Thyroid gland (tissue), 4 donors: ENCODE results near the gene PCDHB7. TPM values are rescaled to one million over a fixed set of nuclear protein-coding genes. Genes with fewer than 3 reads are reported as not detected.
"Not testable (repeated sequence)": the region's sequence is repeated elsewhere in the genome, so short reads cannot be mapped to it uniquely, and the experiment has no call there.

Experiments used
- DNase-seq, 2 donors: peaks; one replicate each; pipeline ENCODE4 v3.0.0-alpha.2; 2019
- H3K27ac ChIP-seq, 3 donors: fragments of 200-600 bp; sonication (generic); 1 replicate in 2 of 3; 2 replicates in 1 of 3; pipeline ENCODE4 v1.5.1; 2016 to 2019; ENCODE audit warnings: mild to moderate bottlenecking in 1 of 3, moderate library complexity in 1 of 3
- H3K27me3 ChIP-seq: fragments of 200-600 bp; sonication (generic); one replicate; pipeline ENCODE4 v1.5.1; 2019
- H3K36me3 ChIP-seq, 2 donors: fragments of 200-600 bp; sonication (generic); one replicate each; pipeline ENCODE4 v1.5.1; 2016 to 2019
- H3K4me1 ChIP-seq, 2 donors: fragments of 200-600 bp; sonication (generic); one replicate each; pipeline ENCODE4 v1.5.1; 2017 to 2019
- H3K4me3 ChIP-seq, 3 donors: fragments of 200-600 bp; sonication (generic); replicated peaks in 1 of 3; 1 replicate in 2 of 3; 2 replicates in 1 of 3; pipeline ENCODE4 v1.5.1; 2016; ENCODE audit warnings: mild to moderate bottlenecking in 1 of 3
- H3K9me3 ChIP-seq: fragments of 200-600 bp; sonication (generic); one replicate; pipeline ENCODE4 v1.5.1; 2017
- CTCF ChIP-seq, 6 experiments: fragments of 200-600 bp in 3 of 6; fragments of 450-650 bp in 3 of 6; sonication (generic) in 3 of 6; IDR thresholded peaks; one replicate each; pipeline ENCODE4 v1.5.1; 2016 to 2019; ENCODE audit warnings: antibody characterized with exemption in 6 of 6, mild to moderate bottlenecking in 2 of 6, inconsistent platforms in 1 of 6, moderate library complexity in 1 of 6
- POLR2A ChIP-seq, 2 donors: fragments of 450-650 bp; IDR thresholded peaks; one replicate each; pipeline ENCODE4 v1.6.1; 2017; ENCODE audit warnings: antibody characterized with exemption in 2 of 2, mild to moderate bottlenecking in 2 of 2, moderate library complexity in 1 of 2
- WGBS, 2 donors: methylation state at CpG; one replicate each; pipeline ENCODE4 v1.1.5; 2017; 5-methylcytosine and 5-hydroxymethylcytosine counted together
- intact Hi-C: fragments of 100-400 bp; cut with DNase I; formaldehyde crosslinking; loops from one replicate; pipeline ENCODE4 v1.15.1; 2023
- total RNA-seq, 4 donors: library from RNA; depleted of rRNA; stranded (reverse); fragments of >200 nt; gene quantifications; one replicate each; pipeline ENCODE4 v1.2.3, GENCODE V29; 2016

The PCDHB7 gene
- total RNA-seq, 4 donors from 2014 or later = 0.67 to 2.8 (median 2.1) TPM

- no peaks in the 10 kb centered on the region for H3K4me1 ChIP-seq
- intact Hi-C loops = no loop called here
- H3K36me3 ChIP-seq = no peaks in the 10 kb centered on the region
- 18 to 24% methylated on average over 9 of the region's 9 CpGs for WGBS, 2 donors
- TF ChIP-seq CTCF (IDR thresholded peaks at IDR 0.05) (peak in 3 of 6 experiments; percentile 18 to 29 (median 27)), POLR2A (IDR thresholded peaks at IDR 0.05) (no peak)
- no peak within 1 kb of the TSS for H3K4me3 ChIP-seq
- DNase-seq = peak in 1 of 2 donors; percentile 29
- H3K9me3 ChIP-seq = no peaks in the 10 kb centered on the region
- no peak within 1 kb of the TSS for H3K27ac ChIP-seq
- no peaks in the 10 kb centered on the region for H3K27me3 ChIP-seq
Observed at GRCh38 chr5:141186897-141187512, 14.6 kb downstream of the PCDHB7 start, which contains the start of gene PCDHB9. Gene PCDHB9, plus strand, starts transcription at chr5:141187161. Its CDS starts 158 bp downstream, at chr5:141187319.

GRCh38 chr5:141188682-141189081 is 16.2 kb downstream of the PCDHB7 start:
- H3K4me1 ChIP-seq, DNase-seq, H3K36me3 ChIP-seq, H3K27ac ChIP-seq, H3K4me3 ChIP-seq, H3K27me3 ChIP-seq, H3K9me3 ChIP-seq, intact Hi-C loops: not testable (repeated sequence)
- WGBS, 2 donors = 6 to 71% methylated on average over 2 to 25 of the region's 37 CpGs

- intact Hi-C loops, H3K4me1 ChIP-seq, DNase-seq, H3K36me3 ChIP-seq, H3K4me3 ChIP-seq, H3K9me3 ChIP-seq, H3K27me3 ChIP-seq, H3K27ac ChIP-seq: not testable (repeated sequence)
- 26% methylated on average over 15 of the region's 35 CpGs; no CpG with 5 or more reads in 1 of the 2 donors for WGBS, 2 donors
Observed at GRCh38 chr5:141189131-141189530, 16.7 kb downstream of the PCDHB7 start.

- 8 to 13% methylated on average over 10 of the region's 10 CpGs for WGBS, 2 donors
- intact Hi-C loops = no loop called here
- Histone ChIP-seq H3K9me3 (no peaks in the 10 kb centered on the region), H3K27ac (no peak within 1 kb of the TSS), H3K4me1 (no peaks in the 10 kb centered on the region), H3K36me3 (no peaks in the 10 kb centered on the region), H3K4me3 (no peak within 1 kb of the TSS), H3K27me3 (no peaks in the 10 kb centered on the region)
- TF ChIP-seq CTCF (IDR thresholded peaks at IDR 0.05) = peak in 1 of 6 experiments; percentile 12
- TF ChIP-seq POLR2A (IDR thresholded peaks at IDR 0.05) = no peak
- DNase-seq = peak in 1 of 2 donors; percentile 6
Observed at GRCh38 chr5:141192110-141192725, 19.8 kb downstream of the PCDHB7 start, which contains the start of gene PCDHB10. Gene PCDHB10, plus strand, starts transcription at chr5:141192353. Its CDS starts 200 bp downstream, at chr5:141192553.

- H3K9me3 ChIP-seq, H3K4me3 ChIP-seq, H3K27me3 ChIP-seq, H3K36me3 ChIP-seq, H3K27ac ChIP-seq, intact Hi-C loops, DNase-seq, H3K4me1 ChIP-seq: not testable (repeated sequence)
- WGBS, 2 donors = 20% methylated on average over 4 of the region's 37 CpGs; no CpG with 5 or more reads in 1 of the 2 donors
Observed at GRCh38 chr5:141194332-141194731, 21.9 kb downstream of the PCDHB7 start.

GRCh38 chr5:141196363-141196762 is 23.9 kb downstream of the PCDHB7 start:
- no peaks in the 10 kb centered on the region for H3K27me3 ChIP-seq
- intact Hi-C loops = no loop called here

More at GRCh38 chr5:141196363-141196762, 23.9 kb downstream of the PCDHB7 start:
- Histone ChIP-seq H3K4me1 (no peaks in the 10 kb centered on the region), H3K4me3 (no peak overlapping the region), H3K27ac (no peak overlapping the region), H3K9me3 (no peaks in the 10 kb centered on the region), H3K36me3 (no peaks in the 10 kb centered on the region)
- WGBS, 2 donors = 43 to 72% methylated on average over 3 of the region's 3 CpGs
- TF ChIP-seq CTCF (IDR thresholded peaks at IDR 0.05) (no peak), POLR2A (IDR thresholded peaks at IDR 0.05) (no peak)
- DNase-seq = no peak
